Stimulated activated CD8-positive, alpha-beta memory T cell treated with anti-CD3 and anti-CD28 coated beads, Interleukin-7, amount 100 ng/mL, for 4 hours (primary cell): ENCODE data around the gene HRH1.
"Not testable (repeated sequence)": the region's sequence is repeated elsewhere in the genome, so short reads cannot be mapped to it uniquely, and the experiment has no call there.

ENCODE experiments used
- DNase-seq, 2 donors: peaks; one replicate each; pipeline ENCODE4 v3.0.0-alpha.2; 2020; ENCODE audit warnings: low read depth in 2 of 2

The HRH1 gene

GRCh38 chr3:11204697-11205348 is 50.5 kb downstream of the HRH1 start:
- DNase-seq = no peak

- not testable (repeated sequence) for DNase-seq
Measured at GRCh38 chr3:11205881-11206280, 51.6 kb downstream of the HRH1 start.

GRCh38 chr3:11206316-11206715 is 52.0 kb downstream of the HRH1 start:
- no peak for DNase-seq

- DNase-seq = no peak
Measured at GRCh38 chr3:11206953-11207352, 52.7 kb downstream of the HRH1 start.

GRCh38 chr3:11211531-11212298 is 57.4 kb downstream of the HRH1 start:
- DNase-seq = no peak

- DNase-seq = no peak
Measured at GRCh38 chr3:11212299-11212608, 58.0 kb downstream of the HRH1 start.

GRCh38 chr3:11212784-11213183 is 58.5 kb downstream of the HRH1 start:
- DNase-seq = no peak

GRCh38 chr3:11213810-11214450 is 59.6 kb downstream of the HRH1 start:
- DNase-seq = no peak

GRCh38 chr3:11214451-11214978 is 60.2 kb downstream of the HRH1 start:
- DNase-seq = no peak

GRCh38 chr3:11217370-11217769 is 63.1 kb downstream of the HRH1 start:
- DNase-seq = not testable (repeated sequence)

- DNase-seq = no peak
Measured at GRCh38 chr3:11220230-11220629, 65.9 kb downstream of the HRH1 start.

- DNase-seq = no peak
Measured at GRCh38 chr3:11221818-11222415, 67.6 kb downstream of the HRH1 start.

GRCh38 chr3:11224010-11224409 is 69.7 kb downstream of the HRH1 start:
- no peak for DNase-seq

- no peak for DNase-seq
Measured at GRCh38 chr3:11224870-11225229, 70.6 kb downstream of the HRH1 start.

GRCh38 chr3:11226042-11226370 is 71.7 kb downstream of the HRH1 start:
- DNase-seq = no peak

- no peak for DNase-seq
Measured at GRCh38 chr3:11228041-11228440, 73.7 kb downstream of the HRH1 start.

GRCh38 chr3:11230125-11230524 is 75.8 kb downstream of the HRH1 start:
- no peak for DNase-seq

- DNase-seq = no peak
Measured at GRCh38 chr3:11230832-11231231, 76.5 kb downstream of the HRH1 start.

GRCh38 chr3:11235385-11235784 is 81.1 kb downstream of the HRH1 start:
- DNase-seq = no peak

GRCh38 chr3:11236588-11237461 is 82.5 kb downstream of the HRH1 start:
- DNase-seq = peak; percentile 59 to 67

- DNase-seq = no peak
Measured at GRCh38 chr3:11238060-11238459, 83.8 kb downstream of the HRH1 start.

GRCh38 chr3:11238880-11239279 is 84.6 kb downstream of the HRH1 start:
- DNase-seq = no peak
